ENCODE data around the gene SERTAD2. TPM values are rescaled to one million over a fixed set of nuclear protein-coding genes. Genes with fewer than 3 reads are reported as not detected.

SERTAD2 gene
- total and polyA plus RNA-seq, 2 experiments from 2014 or later, result 6.2 to 6.4 TPM

GRCh38 chr2:64587561-64587960, 66.2 kb downstream of the SERTAD2 start:
- no peak for DNase-seq (ENCODE audit: low spot score)
- TF ChIP-seq CREB1 (CRISPR knock-in tag; IDR thresholded peaks at IDR 0.05; ENCODE audit: low read depth) (no peak), ZNF331 (CRISPR knock-in tag; IDR thresholded peaks at IDR 0.05; ENCODE audit: low read depth) (no peak), ZNF462 (CRISPR knock-in tag; IDR thresholded peaks at IDR 0.05) (no peak), POLR2AphosphoS5 (IDR thresholded peaks at IDR 0.05; ENCODE audit: low read depth) (no peak), EZH2 (IDR thresholded peaks at IDR 0.05; ENCODE audit: low read depth, unreplicated experiment) (no peak), JUNB (IDR thresholded peaks at IDR 0.05; ENCODE audit: unreplicated experiment) (no peak), ETS1 (IDR thresholded peaks at IDR 0.05) (no peak), STAT1 (IDR thresholded peaks at IDR 0.05; ENCODE audit: unreplicated experiment) (no peak), EZH2phosphoT487 (IDR thresholded peaks at IDR 0.05; ENCODE audit: unreplicated experiment) (no peak), NANOG (IDR thresholded peaks at IDR 0.05; ENCODE audit: borderline replicate concordance) (no peak), ZNF114 (CRISPR knock-in tag; IDR thresholded peaks at IDR 0.05) (no peak), REST (IDR thresholded peaks at IDR 0.05; ENCODE audit: unreplicated experiment) (no peak), CTCF (conservative IDR thresholded peaks at IDR 0.05; ENCODE audit: low read depth in 2 of 2) (no peak)
- H3K36me3 Mint-ChIP-seq (ENCODE audit: low read depth), result peaks cover 14% of the 10 kb centered on the region; the same call in 1 of the 3 replicates

More at GRCh38 chr2:64587561-64587960, 66.2 kb downstream of the SERTAD2 start:
- Mint-ChIP-seq H3K27ac (no peak overlapping the region), H3K4me3 (no peak overlapping the region), H3K9me3 (no peaks in the 10 kb centered on the region), H3K4me1 (no peaks in the 10 kb centered on the region; the same call in 2 of the 3 replicates), H3K27me3 (ENCODE audit: insufficient read depth, low read depth, poor library complexity) (no peaks in the 10 kb centered on the region)
- Histone ChIP-seq H3K27me3 (ENCODE audit: insufficient read depth) (no peaks in the 10 kb centered on the region), H3K4me2 (no peak overlapping the region), H3K4me1 (ENCODE audit: insufficient read depth) (no peaks in the 10 kb centered on the region), H3K27ac (ENCODE audit: low read depth) (no peak overlapping the region), H3F3A (replicated peaks; ENCODE audit: low read depth) (no peaks in the 10 kb centered on the region), H3K4me3 (no peak overlapping the region), H2AFZ (no peak overlapping the region), H3K36me3 (ENCODE audit: insufficient read depth) (no peaks in the 10 kb centered on the region; the same call in 1 of the 2 replicates), H3K9me2 (ENCODE audit: insufficient read depth) (no peaks in the 10 kb centered on the region), H3K79me2 (replicated peaks; ENCODE audit: insufficient read depth) (no peaks in the 10 kb centered on the region), H4K20me1 (replicated peaks; ENCODE audit: insufficient read depth) (no peaks in the 10 kb centered on the region)
- ATAC-seq, result no peak

All from GM23338 (cell line).